ENCODE data around the gene SCYGR2. TPM values are rescaled to one million over a fixed set of nuclear protein-coding genes. Genes with fewer than 3 reads are reported as not detected.

Gene SCYGR2
- total RNA-seq, 2 experiments from 2014 or later = not detected

- no peaks in the 10 kb centered on the region for H3K36me3 ChIP-seq (ENCODE audit: insufficient read depth, low read length)
- H3K4me1 ChIP-seq (ENCODE audit: insufficient read depth, low read length, poor library complexity, severe bottlenecking) = no peaks in the 10 kb centered on the region
- ChIA-PET CTCF (ENCODE audit: unreplicated experiment) (no interaction called here), POLR2A (no interaction called here)
- TF ChIP-seq CTCF (conservative IDR thresholded peaks at IDR 0.05; ENCODE audit: low read length) (no peak), EZH2phosphoT487 (IDR thresholded peaks at IDR 0.05; ENCODE audit: borderline replicate concordance, low read depth, low read length) (no peak)
- intact Hi-C loops (cut with micrococcal nuclease; ENCODE audit: unreplicated experiment) = no loop called here
- H3K9me3 ChIP-seq (ENCODE audit: low read length) = no peaks in the 10 kb centered on the region
- BruUV-seq (replicated peaks) = no TSS peak
- no peak overlapping the region for H2AFZ ChIP-seq (ENCODE audit: low read length)
- DNase-seq (ENCODE audit: low spot score) = no peak
- no peaks in the 10 kb centered on the region for H3K79me2 ChIP-seq (ENCODE audit: insufficient read depth, low read depth, low read length)
- H4K20me1 ChIP-seq (ENCODE audit: insufficient read depth, low read length) = no peaks in the 10 kb centered on the region
- no peak overlapping the region for H3K4me3 ChIP-seq (ENCODE audit: low read depth, low read length, poor library complexity, severe bottlenecking)
- no peak overlapping the region for H3K27ac ChIP-seq (ENCODE audit: low read depth, low read length, poor library complexity, severe bottlenecking)
- H3K4me2 ChIP-seq (ENCODE audit: low read length) = no peak overlapping the region
- H3K9me2 ChIP-seq (ENCODE audit: insufficient read depth, low read length) = no peaks in the 10 kb centered on the region
Measured at GRCh38 chr2:227577555-227577954, 21.1 kb upstream of the SCYGR2 start.

- Histone ChIP-seq H3K79me2 (ENCODE audit: insufficient read depth, low read depth, low read length) (no peaks in the 10 kb centered on the region), H3K36me3 (ENCODE audit: insufficient read depth, low read length) (no peaks in the 10 kb centered on the region), H3K4me3 (ENCODE audit: low read depth, low read length, poor library complexity, severe bottlenecking) (no peak overlapping the region), H3K9me2 (ENCODE audit: insufficient read depth, low read length) (no peaks in the 10 kb centered on the region), H3K4me1 (ENCODE audit: insufficient read depth, low read length, poor library complexity, severe bottlenecking) (no peaks in the 10 kb centered on the region), H4K20me1 (ENCODE audit: insufficient read depth, low read length) (no peaks in the 10 kb centered on the region), H3K9me3 (ENCODE audit: low read length) (no peaks in the 10 kb centered on the region), H2AFZ (ENCODE audit: low read length) (no peak overlapping the region), H3K27ac (ENCODE audit: low read depth, low read length, poor library complexity, severe bottlenecking) (no peak overlapping the region), H3K4me2 (ENCODE audit: low read length) (no peak overlapping the region)
- POLR2A ChIA-PET = interaction anchor here (0.5 kb wide), 1 partner anchor 343 kb away, joined by 4 read pairs; no protein-coding TSS in a partner anchor
- TF ChIP-seq CTCF (conservative IDR thresholded peaks at IDR 0.05; ENCODE audit: low read length) = peak; percentile 23; the same call in 1 of the 2 replicates
- no peak for TF ChIP-seq EZH2phosphoT487 (IDR thresholded peaks at IDR 0.05; ENCODE audit: borderline replicate concordance, low read depth, low read length)
- DNase-seq (ENCODE audit: low spot score) = no peak
- no TSS peak for BruUV-seq (replicated peaks)
- intact Hi-C loops (cut with micrococcal nuclease; ENCODE audit: unreplicated experiment) = no loop called here
- CTCF ChIA-PET (ENCODE audit: unreplicated experiment) = no interaction called here
Measured at GRCh38 chr2:227578642-227579041, 20.1 kb upstream of the SCYGR2 start.

GRCh38 chr2:227579791-227580190 lies 18.9 kb upstream of the SCYGR2 start:
- no peaks in the 10 kb centered on the region for H3K9me3 ChIP-seq (ENCODE audit: low read length)
- intact Hi-C loops (cut with micrococcal nuclease; ENCODE audit: unreplicated experiment) = no loop called here
- no peaks in the 10 kb centered on the region for H3K79me2 ChIP-seq (ENCODE audit: insufficient read depth, low read depth, low read length)
- no peaks in the 10 kb centered on the region for H3K9me2 ChIP-seq (ENCODE audit: insufficient read depth, low read length)
- BruUV-seq (replicated peaks) = no TSS peak
- ChIA-PET POLR2A (interaction anchor here (0.7 kb wide), 1 partner anchor 45 kb away, joined by 4 read pairs; no protein-coding TSS in a partner anchor), CTCF (ENCODE audit: unreplicated experiment) (no interaction called here)
- no peaks in the 10 kb centered on the region for H3K36me3 ChIP-seq (ENCODE audit: insufficient read depth, low read length)
- H3K4me2 ChIP-seq (ENCODE audit: low read length) = no peak overlapping the region
- H3K4me1 ChIP-seq (ENCODE audit: insufficient read depth, low read length, poor library complexity, severe bottlenecking) = no peaks in the 10 kb centered on the region
- H3K27ac ChIP-seq (ENCODE audit: low read depth, low read length, poor library complexity, severe bottlenecking) = no peak overlapping the region
- no peak for DNase-seq (ENCODE audit: low spot score)
- no peaks in the 10 kb centered on the region for H4K20me1 ChIP-seq (ENCODE audit: insufficient read depth, low read length)
- no peak overlapping the region for H3K4me3 ChIP-seq (ENCODE audit: low read depth, low read length, poor library complexity, severe bottlenecking)
- no peak overlapping the region for H2AFZ ChIP-seq (ENCODE audit: low read length)
- TF ChIP-seq EZH2phosphoT487 (IDR thresholded peaks at IDR 0.05; ENCODE audit: borderline replicate concordance, low read depth, low read length) (no peak), CTCF (conservative IDR thresholded peaks at IDR 0.05; ENCODE audit: low read length) (no peak)

Data from OCI-LY7 (cell line).